HG02610 (cell line): Measurements from ENCODE around the gene HBZ.
"Not testable (repeated sequence)": the region's sequence is repeated elsewhere in the genome, so short reads cannot be mapped to it uniquely, and the experiment has no call there.

Source experiments
- ATAC-seq: cut with Tn5 transposase; IDR thresholded peaks from one replicate; pipeline ENCODE4 v1.9.1; 2021; ENCODE audit warnings: mild to moderate bottlenecking, moderate library complexity; ENCODE audit not compliant: unreplicated experiment

HBZ gene

DNA sequence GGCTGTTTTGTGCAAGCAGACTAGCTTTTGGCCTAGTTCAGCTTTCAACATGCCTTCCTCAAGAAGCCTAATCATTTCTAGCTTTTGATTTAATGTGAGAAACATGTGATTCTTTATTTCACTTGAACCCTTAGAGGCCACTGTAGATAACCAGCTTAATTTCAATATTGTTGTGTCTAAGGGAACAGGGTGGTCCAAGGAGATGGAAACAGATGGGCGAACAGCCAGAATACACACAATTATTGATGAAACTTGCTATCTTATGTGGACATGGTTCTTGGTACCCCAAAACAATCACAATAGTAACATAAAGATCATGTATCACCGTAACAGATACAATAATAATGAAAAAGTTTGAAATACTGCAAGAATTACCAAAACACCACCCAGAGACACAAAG is 18.7 kb upstream of the HBZ start:
- ATAC-seq: no peak

DNA sequence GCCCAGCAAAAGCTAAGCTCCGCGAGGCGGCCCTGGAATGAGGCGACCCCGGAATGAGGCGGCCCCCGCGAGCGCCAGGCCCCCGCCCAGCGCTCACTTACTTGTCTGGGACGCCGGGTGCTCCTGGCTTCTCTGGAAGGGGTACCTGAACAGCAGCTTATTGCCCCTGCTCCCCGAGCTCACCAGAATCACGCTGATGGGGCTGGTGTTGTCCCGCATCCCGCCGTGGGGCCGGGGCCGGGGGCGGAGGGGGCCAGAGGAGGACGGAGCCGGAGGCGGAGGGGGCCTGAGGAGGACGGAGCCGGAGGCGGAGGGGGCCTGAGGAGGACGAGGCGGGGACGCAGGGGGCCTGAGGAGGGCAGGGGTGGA is 14.4 kb upstream of the HBZ start:
- no peak for ATAC-seq

DNA sequence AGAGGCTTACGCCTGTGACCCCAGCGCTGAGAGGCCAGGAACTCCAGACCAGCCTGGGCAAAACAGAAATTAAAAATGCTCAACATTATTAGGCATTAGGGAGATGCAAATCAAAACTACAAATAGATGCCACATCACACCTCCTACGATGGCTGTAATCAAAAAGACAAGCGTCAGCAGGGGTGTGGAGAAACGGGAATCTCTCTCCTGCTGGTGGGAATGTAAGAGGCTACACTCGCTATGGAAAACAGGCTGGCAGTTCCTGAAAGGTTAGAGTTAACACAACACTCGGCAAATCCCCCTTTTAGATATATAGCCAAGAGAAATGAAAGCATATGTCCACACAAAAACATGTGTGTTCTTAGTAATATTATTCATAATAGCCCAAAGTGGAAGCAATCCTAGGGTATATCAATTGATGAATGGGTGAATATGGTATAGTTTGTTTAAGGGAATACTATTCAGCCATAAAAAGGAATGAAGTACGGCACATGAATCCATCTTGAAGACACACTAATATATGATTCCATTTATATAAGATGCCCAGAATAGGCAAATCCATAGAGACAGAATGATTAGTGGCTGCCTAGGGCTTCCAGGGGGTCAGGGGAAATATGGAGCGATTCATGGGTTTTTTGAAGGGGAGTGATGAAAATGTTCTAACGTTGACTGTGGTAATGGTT is 12.1 kb upstream of the HBZ start:
- ATAC-seq: no peak

DNA sequence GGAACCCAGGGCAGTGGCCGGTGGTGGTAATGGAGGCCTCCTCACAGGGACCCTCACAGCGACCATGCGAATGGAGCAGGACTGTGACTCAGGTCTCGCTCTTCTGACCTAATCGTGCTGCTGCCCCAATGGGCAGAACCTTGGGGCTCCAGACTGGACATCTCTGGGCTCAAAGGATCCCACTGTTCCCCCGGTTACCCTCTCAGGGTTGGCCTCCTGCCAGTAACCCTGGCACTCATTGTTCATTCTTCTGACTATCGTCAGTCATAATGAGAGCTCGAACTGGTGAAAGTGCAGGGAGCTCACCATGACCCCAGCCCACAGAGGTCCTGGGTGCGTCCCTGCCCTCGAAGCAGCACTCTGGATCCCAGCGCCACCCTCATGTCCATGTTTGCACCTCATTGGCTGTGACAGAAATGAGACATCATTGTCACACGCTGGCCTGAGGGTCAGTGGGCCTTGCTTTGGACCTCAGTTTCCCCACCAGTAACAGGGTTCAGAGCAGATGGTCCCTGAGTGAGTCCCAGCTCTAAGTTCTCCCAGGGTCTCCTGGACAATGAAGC is 10.0 kb upstream of the HBZ start:
- ATAC-seq: no peak

DNA sequence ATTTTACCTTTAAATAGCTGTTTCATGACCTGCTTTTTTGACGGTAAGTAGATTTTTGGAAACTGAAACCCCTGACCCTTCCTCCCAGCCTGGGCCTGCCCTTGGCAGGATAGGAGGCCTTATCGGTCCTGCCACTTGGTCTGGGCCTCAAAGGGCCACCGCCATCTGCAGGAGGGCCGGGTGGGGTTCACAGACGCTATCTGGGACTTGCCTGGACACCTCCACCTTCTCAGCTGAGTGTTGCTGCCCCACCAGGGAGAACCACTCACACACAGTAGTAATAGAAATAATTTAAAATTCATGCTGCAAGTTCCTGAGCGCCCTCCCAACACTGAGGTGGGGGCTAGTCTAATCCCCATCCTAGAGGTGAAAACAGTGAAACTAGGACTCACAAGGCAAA is 9.4 kb upstream of the HBZ start:
- no peak for ATAC-seq

DNA sequence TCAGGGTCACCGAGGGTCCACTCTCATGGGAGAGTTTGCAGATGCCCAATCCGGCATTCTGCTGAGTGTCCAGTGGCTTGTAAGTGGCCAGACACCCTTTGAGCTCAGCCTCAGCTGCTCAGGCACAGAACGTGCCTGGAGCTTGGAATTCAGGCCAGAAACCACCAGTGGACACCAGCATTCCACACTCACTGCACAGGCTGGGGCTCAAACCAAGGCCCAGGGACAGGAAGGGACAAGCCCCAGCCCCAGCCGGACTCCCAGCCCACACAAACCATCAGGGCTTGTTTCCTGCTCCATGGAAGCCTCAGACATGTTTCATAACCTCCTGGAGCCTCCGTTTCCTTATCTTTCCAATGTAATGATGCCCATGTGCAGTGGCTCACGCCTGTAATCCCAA is 9.0 kb upstream of the HBZ start:
- no peak for ATAC-seq

DNA sequence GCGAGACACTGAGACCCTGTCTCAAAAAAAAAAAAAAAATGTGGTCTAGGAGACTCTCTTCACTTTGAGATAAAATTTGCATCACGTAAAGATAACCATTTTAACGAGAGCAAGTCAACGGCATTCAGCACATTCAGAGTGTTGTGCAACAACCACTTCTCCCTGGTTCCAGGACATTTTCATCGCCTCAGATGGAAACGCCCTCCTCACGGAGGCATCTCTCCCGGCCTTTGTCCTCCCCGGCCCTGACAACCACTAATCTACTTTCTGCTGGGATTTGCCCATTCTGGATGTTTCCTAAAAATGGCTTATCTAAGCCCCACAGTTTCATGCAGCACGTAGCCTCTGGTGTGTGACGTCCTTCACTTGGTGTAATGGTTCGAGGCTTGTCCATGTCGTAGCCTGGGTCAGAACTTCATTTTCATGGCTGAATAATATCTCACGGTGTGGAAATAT is 7.6 kb upstream of the HBZ start:
- no peak for ATAC-seq

DNA sequence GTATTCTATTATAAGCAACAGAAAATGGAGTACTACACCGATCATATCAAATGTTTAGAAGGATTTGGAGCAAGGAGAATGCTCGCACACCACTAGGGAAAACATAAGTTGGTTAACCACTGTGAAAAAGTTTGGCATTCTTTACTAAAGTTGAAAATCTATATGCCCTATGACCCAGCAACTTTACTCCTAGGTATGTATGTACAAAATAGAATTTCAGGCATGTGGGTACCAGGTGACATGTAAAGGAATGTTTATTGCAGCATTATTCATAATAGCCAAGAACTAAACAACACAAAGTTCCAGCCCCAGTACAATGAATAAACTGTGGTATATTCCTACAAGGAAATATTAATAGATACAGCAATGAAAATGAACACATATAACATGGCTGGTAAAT is 5.8 kb upstream of the HBZ start:
- ATAC-seq: no peak

DNA sequence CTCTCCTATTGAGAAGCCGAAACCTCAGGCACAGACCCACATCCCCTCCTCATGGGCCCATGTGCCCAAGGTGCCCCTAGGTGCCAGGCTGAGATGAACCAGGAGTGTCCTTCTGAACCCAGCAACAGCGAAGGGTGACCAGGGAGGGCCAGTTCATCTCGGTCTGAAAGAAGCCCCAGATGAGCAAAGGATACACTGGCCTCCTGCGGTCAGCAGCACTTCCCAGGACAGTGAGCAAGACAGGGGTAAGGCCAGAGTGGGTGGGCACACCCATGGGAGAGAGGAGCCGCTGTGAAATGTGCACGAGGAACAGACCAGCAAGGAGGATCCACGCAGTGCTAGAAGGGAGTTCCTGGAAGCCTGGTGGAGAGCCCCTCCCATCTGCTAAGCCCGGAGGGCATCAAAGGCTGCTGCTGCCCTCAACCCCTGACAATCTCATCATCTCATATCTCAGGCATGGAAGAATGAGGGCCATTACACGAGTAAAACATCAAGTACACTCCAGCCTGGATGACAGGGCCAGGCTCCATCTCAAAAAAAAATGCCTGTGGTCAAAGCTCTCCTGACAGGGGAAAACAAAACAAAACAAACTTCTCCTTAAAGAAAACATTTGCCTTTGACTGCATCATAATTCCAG is 3.3 kb upstream of the HBZ start:
- no peak for ATAC-seq

DNA sequence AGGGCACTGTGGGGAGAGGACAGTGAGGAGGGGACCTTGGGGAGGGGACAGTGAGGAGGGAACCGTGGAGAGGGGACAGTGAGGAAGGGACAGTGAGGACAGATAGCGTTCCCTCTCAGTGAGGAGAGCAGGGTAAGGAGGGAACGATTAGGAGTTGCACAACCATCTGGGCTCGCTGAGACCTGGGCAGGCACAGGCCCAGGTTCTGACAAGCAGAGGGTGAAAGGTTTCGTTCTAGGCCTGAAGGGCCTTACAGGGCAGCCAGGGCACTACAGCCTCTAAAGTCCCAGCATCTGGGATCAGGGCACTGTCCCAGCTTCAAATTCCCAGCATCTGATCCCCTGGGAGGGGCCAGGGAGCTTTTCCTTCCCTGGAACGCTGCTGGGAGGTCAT is 681 bp downstream of the HBZ start:
- ATAC-seq: not testable (repeated sequence)

DNA sequence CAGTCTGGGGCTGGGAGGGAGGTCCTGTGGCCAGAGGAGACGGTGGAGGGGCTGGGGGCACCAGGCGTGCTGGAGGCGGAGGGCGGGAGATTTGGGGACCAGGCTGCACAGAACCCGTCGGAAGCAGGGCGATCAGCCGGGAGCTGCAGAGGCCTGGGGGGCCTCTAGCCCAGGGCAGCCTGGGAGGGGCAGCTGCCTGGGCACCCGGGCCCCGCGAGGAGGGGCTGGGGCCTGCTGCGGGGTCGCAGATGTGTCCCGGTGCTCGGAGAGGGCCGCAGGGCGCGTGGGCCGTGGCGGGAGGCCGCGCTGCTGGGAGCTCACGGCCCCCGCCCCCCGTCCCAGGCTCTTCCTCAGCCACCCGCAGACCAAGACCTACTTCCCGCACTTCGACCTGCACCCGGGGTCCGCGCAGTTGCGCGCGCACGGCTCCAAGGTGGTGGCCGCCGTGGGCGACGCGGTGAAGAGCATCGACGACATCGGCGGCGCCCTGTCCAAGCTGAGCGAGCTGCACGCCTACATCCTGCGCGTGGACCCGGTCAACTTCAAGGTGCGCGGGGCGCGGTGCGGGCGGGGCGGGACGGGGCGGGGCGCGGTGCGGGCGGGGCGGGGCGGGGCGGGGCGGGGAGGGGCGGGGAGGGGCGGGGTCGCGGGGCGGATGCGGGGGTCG is 1.2 kb downstream of the HBZ start:
- not testable (repeated sequence) for ATAC-seq

DNA sequence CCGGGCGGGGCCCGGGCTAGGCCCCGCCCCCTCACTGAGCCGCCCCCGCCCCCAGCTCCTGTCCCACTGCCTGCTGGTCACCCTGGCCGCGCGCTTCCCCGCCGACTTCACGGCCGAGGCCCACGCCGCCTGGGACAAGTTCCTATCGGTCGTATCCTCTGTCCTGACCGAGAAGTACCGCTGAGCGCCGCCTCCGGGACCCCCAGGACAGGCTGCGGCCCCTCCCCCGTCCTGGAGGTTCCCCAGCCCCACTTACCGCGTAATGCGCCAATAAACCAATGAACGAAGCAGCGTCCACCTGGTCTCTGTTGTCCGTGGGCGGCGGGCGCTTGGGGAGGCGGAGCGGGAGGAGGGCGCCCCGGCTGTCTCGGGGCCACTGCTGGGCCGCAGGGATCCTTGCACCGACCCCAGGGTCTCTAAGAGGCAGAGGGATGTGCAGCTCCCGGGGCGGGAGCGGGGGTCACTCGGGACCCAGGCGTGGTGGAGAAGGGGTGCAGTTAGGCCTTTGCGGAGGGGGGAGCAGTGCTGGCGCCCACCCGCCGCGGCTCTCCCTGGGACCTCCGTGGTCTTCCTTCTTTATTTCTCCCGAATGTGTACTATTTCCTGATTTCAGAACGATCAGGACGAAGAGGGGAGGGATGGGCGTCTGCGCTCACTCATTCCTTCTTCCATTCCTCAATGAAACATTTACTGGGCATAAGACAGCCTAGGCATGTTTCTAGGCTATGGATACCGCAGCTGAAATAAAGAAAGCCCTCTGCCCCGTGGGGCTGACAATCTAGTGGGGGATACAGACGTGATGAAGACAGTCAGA is 2.0 kb downstream of the HBZ start:
- no peak for ATAC-seq

DNA sequence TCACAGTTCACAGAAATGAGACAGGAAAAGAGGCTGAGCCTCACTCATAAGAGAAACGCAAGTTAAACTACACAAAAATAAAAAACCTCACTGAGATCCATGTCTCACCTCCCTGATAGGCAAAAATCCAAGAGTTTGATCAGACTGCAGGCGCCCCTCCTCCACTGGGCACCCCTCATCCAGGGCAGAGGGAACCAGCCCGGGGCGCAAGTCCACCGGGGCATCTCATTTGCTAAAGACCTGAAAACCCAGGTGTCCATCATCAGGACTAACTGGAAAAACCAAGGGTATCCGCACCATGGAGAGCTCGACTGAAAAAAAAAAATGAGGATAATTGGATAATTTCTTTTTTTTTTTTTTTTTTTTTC is 2.6 kb downstream of the HBZ start:
- ATAC-seq: no peak

DNA sequence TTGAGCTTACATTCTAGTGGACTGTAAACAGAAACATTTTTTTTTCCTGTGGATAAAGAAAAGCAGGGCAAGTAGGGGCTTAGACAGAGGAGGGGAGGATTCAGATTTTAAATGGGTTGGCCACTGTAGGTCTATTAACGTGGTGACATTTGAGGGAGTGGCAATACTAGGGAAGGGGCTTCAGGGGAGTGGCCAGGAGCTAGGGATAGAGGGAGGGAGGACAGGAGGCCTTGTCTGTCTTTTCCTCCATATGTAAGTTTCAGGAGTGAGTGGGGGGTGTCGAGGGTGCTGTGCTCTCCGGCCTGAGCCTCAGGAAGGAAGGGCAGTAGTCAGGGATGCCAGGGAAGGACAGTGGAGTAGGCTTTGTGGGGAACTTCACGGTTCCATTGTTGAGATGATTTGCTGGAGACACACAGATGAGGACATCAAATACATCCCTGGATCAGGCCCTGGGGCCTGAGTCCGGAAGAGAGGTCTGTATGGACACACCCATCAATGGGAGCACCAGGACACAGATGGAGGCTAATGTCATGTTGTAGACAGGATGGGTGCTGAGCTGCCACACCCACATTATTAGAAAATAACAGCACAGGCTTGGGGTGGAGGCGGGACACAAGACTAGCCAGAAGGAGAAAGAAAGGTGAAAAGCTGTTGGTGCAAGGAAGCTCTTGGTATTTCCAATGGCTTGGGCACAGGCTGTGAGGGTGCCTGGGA is 6.8 kb downstream of the HBZ start:
- ATAC-seq: no peak

DNA sequence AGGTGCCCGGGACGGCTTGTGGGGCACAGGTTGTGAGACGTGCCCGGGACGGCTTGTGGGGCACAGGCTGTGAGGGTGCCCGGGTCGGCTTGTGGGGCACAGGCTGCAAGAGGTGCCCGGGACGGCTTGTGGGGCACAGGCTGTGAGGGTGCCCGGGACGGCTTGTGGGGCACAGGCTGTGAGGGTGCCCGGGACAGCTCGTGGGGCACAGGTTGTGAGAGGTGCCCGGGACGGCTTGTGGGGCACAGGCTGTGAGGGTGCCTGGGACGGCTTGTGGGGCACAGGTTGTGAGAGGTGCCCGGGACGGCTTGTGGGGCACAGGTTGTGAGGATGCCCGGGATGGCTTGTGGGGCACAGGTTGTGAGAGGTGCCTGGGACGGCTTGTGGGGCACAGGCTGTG is 7.8 kb downstream of the HBZ start:
- ATAC-seq: not testable (repeated sequence)

DNA sequence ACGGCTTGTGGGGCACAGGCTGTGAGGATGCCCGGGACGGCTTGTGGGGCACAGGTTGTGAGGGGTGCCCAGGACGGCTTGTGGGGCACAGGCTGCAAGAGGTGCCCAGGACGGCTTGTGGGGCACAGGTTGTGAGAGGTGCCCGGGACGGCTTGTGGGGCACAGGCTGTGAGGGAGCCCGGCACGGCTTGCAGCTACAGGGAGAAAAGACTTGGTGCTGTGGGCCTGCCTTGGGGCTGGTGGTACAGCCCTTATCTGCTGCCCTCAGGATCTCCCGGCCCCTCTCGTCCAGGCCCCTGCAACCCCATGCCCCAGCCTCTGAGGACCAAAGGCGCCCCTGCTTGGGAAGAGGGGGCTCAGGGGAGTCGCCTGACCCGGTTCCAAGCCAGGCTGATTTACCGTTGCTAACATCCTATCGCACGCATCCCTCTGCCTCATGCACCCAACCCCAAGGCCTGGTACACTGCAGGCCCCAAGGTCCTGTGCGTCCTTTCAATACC is 8.3 kb downstream of the HBZ start:
- no peak for ATAC-seq

DNA sequence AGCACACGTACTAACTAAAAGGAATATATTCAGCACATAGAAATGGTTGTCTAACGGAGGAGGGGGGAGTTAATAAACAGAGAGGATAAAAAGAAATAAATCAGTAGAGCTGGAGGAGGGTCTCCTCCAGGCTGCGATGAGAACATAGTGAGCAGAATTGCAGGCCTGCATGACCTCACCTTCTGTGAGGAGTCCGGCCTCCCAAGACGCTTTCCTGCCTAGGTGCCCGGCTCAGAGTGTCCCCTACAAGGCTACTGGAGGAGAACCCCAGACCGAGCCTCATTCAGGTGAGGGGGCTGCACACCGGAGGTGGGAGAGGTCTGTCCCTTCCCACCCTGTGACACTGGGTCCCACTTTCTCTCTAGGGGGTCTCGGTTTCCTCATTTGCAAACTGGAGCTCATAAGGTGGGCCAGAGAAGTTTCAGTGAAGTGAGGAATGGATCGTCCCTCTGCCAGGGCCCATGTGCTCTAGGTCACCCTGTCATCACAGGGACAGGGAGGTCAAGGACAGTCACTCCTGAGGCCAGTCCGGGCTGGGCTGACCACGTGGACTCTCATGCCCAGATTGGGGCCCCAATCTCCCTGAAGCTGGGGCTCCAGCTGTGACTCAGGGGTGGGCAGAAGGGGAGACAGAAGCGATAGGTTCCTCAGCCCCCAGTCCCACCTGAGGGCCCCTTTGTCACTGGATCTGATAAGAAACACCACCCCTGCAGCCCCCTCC is 10.0 kb downstream of the HBZ start:
- ATAC-seq: no peak

DNA sequence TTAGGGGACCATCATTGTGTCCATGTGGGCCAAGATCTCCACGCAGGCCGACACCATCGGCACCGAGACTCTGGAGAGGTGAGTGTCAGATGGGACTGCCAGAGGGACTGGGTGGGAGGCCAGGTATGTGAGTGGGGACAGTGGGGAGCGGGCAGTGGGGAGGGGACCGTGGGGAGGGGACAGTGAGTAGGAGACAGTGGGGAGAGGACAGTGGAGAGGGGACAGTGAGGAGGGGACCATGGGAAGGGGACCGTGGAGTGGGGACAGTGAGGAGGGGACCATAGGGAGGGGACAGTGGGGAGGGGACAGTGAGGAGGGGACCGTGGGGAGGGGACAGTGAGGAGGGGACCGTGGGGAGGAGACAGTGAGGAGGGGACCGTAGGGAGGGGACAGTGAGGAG is 10.7 kb downstream of the HBZ start:
- not testable (repeated sequence) for ATAC-seq

DNA sequence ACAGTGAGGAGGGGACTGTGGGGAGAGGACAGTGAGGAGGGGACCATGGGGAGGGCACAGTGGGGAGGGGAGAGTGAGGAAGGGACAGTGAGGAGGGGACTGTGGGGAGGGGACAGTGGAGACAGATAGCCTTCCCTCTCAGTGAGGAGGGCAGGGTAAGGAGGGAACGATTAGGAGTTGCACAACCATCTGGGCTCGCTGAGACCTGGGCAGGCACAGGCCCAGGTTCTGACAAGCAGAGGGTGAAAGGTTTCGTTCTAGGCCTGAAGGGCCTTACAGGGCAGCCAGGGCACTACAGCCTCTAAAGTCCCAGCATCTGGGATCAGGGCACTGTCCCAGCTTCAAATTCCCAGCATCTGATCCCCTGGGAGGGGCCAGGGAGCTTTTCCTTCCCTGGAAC is 11.3 kb downstream of the HBZ start:
- ATAC-seq: not testable (repeated sequence)
